Trophoblast cell (in vitro differentiated cells and primary cell): ENCODE data around the gene ZZZ3.

Source experiments
- DNase-seq, 2 donors: peaks; one replicate each; pipeline ENCODE4 v3.0.0-alpha.2; 2016
- H2AFZ ChIP-seq: 2 replicates; pipeline ENCODE4 v1.6.1; 2013; ENCODE audit warnings: low read length, moderate library complexity, mild to moderate bottlenecking; ENCODE audit not compliant: insufficient read depth, poor library complexity
- H2AK5ac ChIP-seq: 2 replicates; pipeline ENCODE4 v1.6.1; 2013; ENCODE audit warnings: mild to moderate bottlenecking, low read length
- H2BK120ac ChIP-seq: 2 replicates; pipeline ENCODE4 v1.6.1; 2013; ENCODE audit warnings: low read length, mild to moderate bottlenecking, moderate library complexity; ENCODE audit not compliant: insufficient read depth, poor library complexity
- H2BK12ac ChIP-seq: 2 replicates; pipeline ENCODE4 v1.6.1; 2013; ENCODE audit warnings: mild to moderate bottlenecking, low read length, moderate library complexity
- H2BK5ac ChIP-seq: 2 replicates; pipeline ENCODE4 v1.6.1; 2013; ENCODE audit warnings: low read length, low read depth, moderate library complexity, mild to moderate bottlenecking; ENCODE audit not compliant: poor library complexity
- H3K14ac ChIP-seq: 2 replicates; pipeline ENCODE4 v1.6.1; 2013; ENCODE audit warnings: mild to moderate bottlenecking, low read length
- H3K18ac ChIP-seq: 2 replicates; pipeline ENCODE4 v1.6.1; 2013; ENCODE audit warnings: mild to moderate bottlenecking, low read length
- H3K23ac ChIP-seq: 2 replicates; pipeline ENCODE4 v1.6.1; 2013; ENCODE audit warnings: low read length
- H3K27ac ChIP-seq: 2 replicates; pipeline ENCODE4 v1.5.1; 2013; ENCODE audit warnings: low read depth, mild to moderate bottlenecking, inconsistent platforms, low read length, moderate library complexity
- H3K27me3 ChIP-seq: 2 replicates; pipeline ENCODE4 v1.6.1; 2013; ENCODE audit warnings: inconsistent platforms, mild to moderate bottlenecking, low read length, moderate library complexity; ENCODE audit not compliant: insufficient read depth
- H3K36me3 ChIP-seq, 2 experiments: 1 replicate in 1 of 2; 2 replicates in 1 of 2; pipeline ENCODE4 v1.6.1; 2013; ENCODE audit warnings: low read length in 2 of 2, mild to moderate bottlenecking in 2 of 2, moderate library complexity in 1 of 2; ENCODE audit not compliant: insufficient read depth in 2 of 2, control insufficient read depth in 1 of 2
- H3K4ac ChIP-seq: 2 replicates; pipeline ENCODE4 v1.6.1; 2013; ENCODE audit warnings: low read depth, mild to moderate bottlenecking, low read length, moderate library complexity
- H3K4me1 ChIP-seq, 2 experiments: 1 replicate in 1 of 2; 2 replicates in 1 of 2; pipeline ENCODE4 v1.6.1; 2013; ENCODE audit warnings: low read length in 2 of 2, mild to moderate bottlenecking in 2 of 2, moderate library complexity in 1 of 2; ENCODE audit not compliant: insufficient read depth in 2 of 2, control insufficient read depth in 1 of 2
- H3K4me2 ChIP-seq: 2 replicates; pipeline ENCODE4 v1.6.1; 2013; ENCODE audit warnings: inconsistent platforms, mild to moderate bottlenecking, low read length, moderate library complexity
- H3K4me3 ChIP-seq: 2 replicates; pipeline ENCODE4 v1.5.1; 2013; ENCODE audit warnings: mild to moderate bottlenecking, low read depth, low read length, inconsistent platforms
- H3K79me1 ChIP-seq: one replicate; pipeline ENCODE4 v1.6.1; 2013; ENCODE audit warnings: low read length
- H3K79me2 ChIP-seq: 2 replicates; pipeline ENCODE4 v1.6.1; 2013; ENCODE audit warnings: low read length, mild to moderate bottlenecking; ENCODE audit not compliant: control insufficient read depth, insufficient read depth, poor library complexity
- H3K9ac ChIP-seq: 2 replicates; pipeline ENCODE4 v1.6.1; 2013; ENCODE audit warnings: mild to moderate bottlenecking, low read length
- H3K9me3 ChIP-seq: 2 replicates; pipeline ENCODE4 v1.6.1; 2013; ENCODE audit warnings: low read depth, mild to moderate bottlenecking, control low read depth, inconsistent platforms, low read length; ENCODE audit not compliant: insufficient read depth
- H4K12ac ChIP-seq: 2 replicates; pipeline ENCODE4 v1.6.1; 2013; ENCODE audit warnings: low read depth, mild to moderate bottlenecking, low read length, moderate library complexity
- H4K8ac ChIP-seq: 2 replicates; pipeline ENCODE4 v1.6.1; 2013; ENCODE audit warnings: low read depth, mild to moderate bottlenecking, low read length, moderate library complexity
- H4K91ac ChIP-seq: one replicate; pipeline ENCODE4 v1.6.1; 2013; ENCODE audit warnings: low read depth, mild to moderate bottlenecking, low read length, moderate library complexity
- WGBS: extraction: QIAGEN DNeasy Blood & Tissue Kit; methylation state at CpG from one replicate; pipeline ENCODE4 v1.1.7; 2013; ENCODE audit warnings: missing lambda C conversion rate; ENCODE audit not compliant: insufficient read length, insufficient coverage; ENCODE audit errors: extremely low coverage; 5-methylcytosine and 5-hydroxymethylcytosine counted together

Gene ZZZ3

DNA sequence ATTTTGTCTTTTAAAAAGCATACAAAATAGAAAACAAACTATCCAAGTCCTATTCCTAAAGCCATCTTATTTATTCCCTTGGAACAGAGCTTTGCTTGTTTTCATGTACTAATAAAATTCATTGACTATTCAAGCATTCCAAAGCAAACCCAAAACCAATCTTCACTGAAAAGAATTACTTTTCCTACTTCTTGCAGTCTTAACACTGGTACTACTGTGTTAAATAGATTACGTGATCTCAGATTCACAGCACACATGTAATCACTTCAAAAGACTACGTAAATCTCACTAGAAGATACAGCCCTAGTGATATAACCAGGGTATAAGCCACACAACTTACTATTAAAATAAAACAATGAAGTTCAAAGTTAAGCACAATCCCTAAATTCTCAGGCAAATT lies 39.0 kb downstream of the ZZZ3 start:
- no peak overlapping the region for H3K4ac ChIP-seq
- no peak overlapping the region for H3K27ac ChIP-seq
- H2AK5ac ChIP-seq, result no peak overlapping the region
- no peak overlapping the region for H4K91ac ChIP-seq
- H3K79me2 ChIP-seq, result peaks cover 1% of the 10 kb centered on the region
- no peak overlapping the region for H2BK5ac ChIP-seq
- H4K8ac ChIP-seq, result no peak overlapping the region
- H3K4me2 ChIP-seq, result no peak overlapping the region
- no peak overlapping the region for H3K14ac ChIP-seq
- H3K9me3 ChIP-seq, result no peaks in the 10 kb centered on the region
- no peak overlapping the region for H3K18ac ChIP-seq
- H3K4me3 ChIP-seq, result no peak overlapping the region
- no peak overlapping the region for H3K23ac ChIP-seq
- no peak for DNase-seq
- H3K79me1 ChIP-seq, result no peaks in the 10 kb centered on the region
- WGBS, result no CpG with 5 or more reads among the region's 2 CpGs
- H2BK12ac ChIP-seq, result no peak overlapping the region
- H3K9ac ChIP-seq, result no peak overlapping the region
- no peak overlapping the region for H2AFZ ChIP-seq
- no peaks in the 10 kb centered on the region for H3K27me3 ChIP-seq
- no peaks in the 10 kb centered on the region for H3K4me1 ChIP-seq
- no peak overlapping the region for H4K12ac ChIP-seq
- peaks cover 5 to 8% of the 10 kb centered on the region in 2 experiments for H3K36me3 ChIP-seq
- no peak overlapping the region for H2BK120ac ChIP-seq

- peaks cover under 1% of the 10 kb centered on the region for H3K79me2 ChIP-seq
- WGBS, result no CpG with 5 or more reads among the region's 3 CpGs
- H3K27me3 ChIP-seq, result no peaks in the 10 kb centered on the region
- H3K4me2 ChIP-seq, result no peak overlapping the region
- no peak for DNase-seq
- no peak overlapping the region for H3K18ac ChIP-seq
- H4K91ac ChIP-seq, result no peak overlapping the region
- no peak overlapping the region for H2BK12ac ChIP-seq
- H2AFZ ChIP-seq, result no peak overlapping the region
- H3K9me3 ChIP-seq, result no peaks in the 10 kb centered on the region
- no peak overlapping the region for H2AK5ac ChIP-seq
- H3K14ac ChIP-seq, result no peak overlapping the region
- H3K4me1 ChIP-seq, result no peaks in the 10 kb centered on the region
- H3K23ac ChIP-seq, result no peak overlapping the region
- no peak overlapping the region for H3K4me3 ChIP-seq
- H2BK5ac ChIP-seq, result no peak overlapping the region
- no peak overlapping the region for H3K4ac ChIP-seq
- no peak overlapping the region for H2BK120ac ChIP-seq
- H4K12ac ChIP-seq, result no peak overlapping the region
- H3K79me1 ChIP-seq, result no peaks in the 10 kb centered on the region
- H3K9ac ChIP-seq, result no peak overlapping the region
- peaks cover 5 to 8% of the 10 kb centered on the region in 2 experiments for H3K36me3 ChIP-seq
- H3K27ac ChIP-seq, result no peak overlapping the region
- H4K8ac ChIP-seq, result no peak overlapping the region
Observed at GRCh38 chr1:77642941-77643340, 39.5 kb downstream of the ZZZ3 start.

DNA sequence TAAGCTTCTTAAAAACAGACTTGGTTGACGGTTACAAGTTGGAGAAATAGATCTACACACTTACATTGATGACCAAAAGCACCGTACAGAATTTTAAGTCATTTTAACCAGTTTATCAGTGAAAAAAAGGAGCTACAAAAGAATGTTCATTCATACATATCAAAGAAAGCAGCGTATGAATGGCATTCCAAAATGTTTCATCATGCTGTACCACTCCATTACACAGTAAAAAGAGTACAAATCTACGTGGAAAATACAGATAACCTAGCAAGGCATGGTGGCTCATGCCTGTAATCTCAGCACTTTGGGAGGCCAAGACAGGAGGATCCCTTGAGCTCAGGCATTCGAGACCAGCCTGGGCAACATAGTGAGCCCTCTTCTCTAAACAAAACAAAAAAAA lies 40.3 kb downstream of the ZZZ3 start:
- Histone ChIP-seq H2AFZ (no peak overlapping the region), H3K4me1 (no peaks in the 10 kb centered on the region)

GRCh38 chr1:77639557-77640069 lies 42.8 kb downstream of the ZZZ3 start:
- Histone ChIP-seq H3K9ac (no peak overlapping the region), H3K27ac (no peak overlapping the region)
- no CpG with 5 or more reads among the region's 4 CpGs for WGBS

More for the DNA sequence above, 40.3 kb downstream of the ZZZ3 start:
- Histone ChIP-seq H3K27ac (no peak overlapping the region), H2BK120ac (no peak overlapping the region), H3K9ac (no peak overlapping the region), H3K18ac (no peak overlapping the region), H3K36me3 (peaks cover 5 to 8% of the 10 kb centered on the region in 2 experiments), H2BK5ac (no peak overlapping the region), H3K4me3 (no peak overlapping the region), H2AK5ac (no peak overlapping the region), H4K8ac (no peak overlapping the region), H4K91ac (no peak overlapping the region), H3K79me1 (no peaks in the 10 kb centered on the region), H2BK12ac (no peak overlapping the region), H3K4me2 (no peak overlapping the region), H3K27me3 (no peaks in the 10 kb centered on the region), H3K9me3 (no peaks in the 10 kb centered on the region), H3K79me2 (no peaks in the 10 kb centered on the region), H4K12ac (no peak overlapping the region), H3K4ac (peak overlapping the region; percentile 69), H3K14ac (no peak overlapping the region), H3K23ac (no peak overlapping the region)
- WGBS, result no CpG with 5 or more reads among the region's 5 CpGs
- DNase-seq, result peak in 1 of 2 donors; percentile 10

More at GRCh38 chr1:77639557-77640069, 42.8 kb downstream of the ZZZ3 start:
- H2BK120ac ChIP-seq, result no peak overlapping the region
- H3K23ac ChIP-seq, result no peak overlapping the region
- no peaks in the 10 kb centered on the region for H3K79me2 ChIP-seq
- H4K91ac ChIP-seq, result no peak overlapping the region
- H3K79me1 ChIP-seq, result no peaks in the 10 kb centered on the region
- no peak for DNase-seq
- no peak overlapping the region for H2BK12ac ChIP-seq
- H3K4me1 ChIP-seq, result no peaks in the 10 kb centered on the region
- peaks cover 1 to 2% of the 10 kb centered on the region in 2 experiments for H3K36me3 ChIP-seq
- H2AK5ac ChIP-seq, result no peak overlapping the region
- no peak overlapping the region for H2AFZ ChIP-seq
- no peak overlapping the region for H3K14ac ChIP-seq
- no peak overlapping the region for H3K4me3 ChIP-seq
- H4K8ac ChIP-seq, result no peak overlapping the region
- no peak overlapping the region for H3K4me2 ChIP-seq
- no peak overlapping the region for H4K12ac ChIP-seq
- H3K9me3 ChIP-seq, result no peaks in the 10 kb centered on the region
- no peak overlapping the region for H3K18ac ChIP-seq
- H3K4ac ChIP-seq, result no peak overlapping the region
- H3K27me3 ChIP-seq, result no peaks in the 10 kb centered on the region
- H2BK5ac ChIP-seq, result no peak overlapping the region
